CD4-positive, alpha-beta T cell (primary cell): ENCODE measurements around the gene CACNA1E. TPM values are rescaled to one million over a fixed set of nuclear protein-coding genes. Genes with fewer than 3 reads are reported as not detected.

Experiments used
- ATAC-seq: fragments of 200-7000 bp; cut with Tn5 transposase; one replicate; pipeline ENCODE4 v1.10.0; 2022; ENCODE audit warnings: mild to moderate bottlenecking; ENCODE audit not compliant: poor library complexity
- CTCF ChIA-PET: fragments of 350-600 bp; sonication (Branson Sonifier 250); formaldehyde crosslinking; loops from one replicate; lab custom pipeline; 2021; ENCODE audit warnings: antibody characterized with exemption, inconsistent platforms; lab: Charles Lee
- POLR2A ChIA-PET: fragments of 350-600 bp; sonication (Branson Sonifier 250); formaldehyde crosslinking; loops from one replicate; lab custom pipeline; 2021; ENCODE audit warnings: antibody characterized with exemption, inconsistent platforms; lab: Charles Lee
- DNase-seq, 14 experiments: peaks; one replicate each; pipeline ENCODE4 v3.0.0-alpha.2; 2013 to 2020; ENCODE audit warnings: mixed read lengths in 2 of 14
- H3K27ac ChIP-seq, 2 donors: one replicate each; pipeline versions ENCODE4 v1.5.1 to v1.7.0; 2013; ENCODE audit warnings: low read length in 2 of 2, low read depth in 1 of 2, mild to moderate bottlenecking in 1 of 2
- H3K27me3 ChIP-seq, 2 experiments: 1 replicate in 1 of 2; 2 replicates in 1 of 2; pipeline versions ENCODE4 v1.6.1 to v1.7.0; 2013; ENCODE audit warnings: low read length in 2 of 2, control low read depth in 1 of 2, mild to moderate bottlenecking in 1 of 2, moderate library complexity in 1 of 2; ENCODE audit not compliant: insufficient read depth in 2 of 2, control insufficient read depth in 1 of 2
- H3K36me3 ChIP-seq: one replicate; pipeline ENCODE4 v1.6.1; 2013; ENCODE audit warnings: low read length, control low read depth; ENCODE audit not compliant: insufficient read depth
- H3K4me1 ChIP-seq: one replicate; pipeline ENCODE4 v1.6.1; 2013; ENCODE audit warnings: low read length, control low read depth; ENCODE audit not compliant: insufficient read depth
- H3K4me3 ChIP-seq: one replicate; pipeline ENCODE4 v1.5.1; 2013; ENCODE audit warnings: mild to moderate bottlenecking, low read length, moderate library complexity
- H3K9me3 ChIP-seq, 2 experiments: 1 replicate in 1 of 2; 2 replicates in 1 of 2; pipeline versions ENCODE4 v1.6.1 to v1.7.0; 2013; ENCODE audit warnings: low read length in 2 of 2, mild to moderate bottlenecking in 2 of 2, control low read depth in 1 of 2, moderate library complexity in 1 of 2; ENCODE audit not compliant: control insufficient read depth in 1 of 2, insufficient read depth in 1 of 2
- H3K27ac Mint-ChIP-seq: one replicate; pipeline ENCODE4 v1.8.0; 2020; ENCODE audit warnings: mixed read lengths
- H3K27me3 Mint-ChIP-seq: one replicate; pipeline ENCODE4 v1.8.0; 2021; ENCODE audit warnings: mixed read lengths
- H3K36me3 Mint-ChIP-seq: one replicate; pipeline ENCODE4 v1.8.0; 2021; ENCODE audit warnings: low read depth, mixed read lengths
- H3K4me1 Mint-ChIP-seq: one replicate; pipeline ENCODE4 v1.8.0; 2021; ENCODE audit warnings: low read depth, mixed read lengths
- H3K4me3 Mint-ChIP-seq: one replicate; pipeline ENCODE4 v1.8.0; 2020; ENCODE audit warnings: mild to moderate bottlenecking, mixed read lengths
- H3K9me3 Mint-ChIP-seq: one replicate; pipeline ENCODE4 v1.8.0; 2020; ENCODE audit warnings: mixed read lengths
- intact Hi-C, 2 experiments: fragments of 100-400 bp; cut with DNase I in 1 of 2; cut with micrococcal nuclease in 1 of 2; formaldehyde crosslinking; loops; one replicate each; pipeline versions ENCODE4 v1.15.1 to v1.9.0; 2023 to 2025; cut with DNase I, micrococcal nuclease
- total RNA-seq, 174 experiments: library from RNA in 2 of 174; stranded (reverse) in 2 of 174; gene quantifications; one replicate each; pipeline ENCODE4 v1.2.3 and lab custom pipeline; 2021 to 2026
- TF ChIP-seq, protein P1 (sequence below): fragments of 200-600 bp; IDR thresholded peaks from one replicate; pipeline ENCODE4 v1.8.0; 2022; ENCODE audit warnings: antibody characterized with exemption, mild to moderate bottlenecking

CACNA1E gene
- total RNA-seq, 2 experiments from 2014 or later = not detected

- no peaks in the 10 kb centered on the region for H3K9me3 ChIP-seq
- no peaks in the 10 kb centered on the region for H3K36me3 ChIP-seq
- H3K4me1 ChIP-seq = no peaks in the 10 kb centered on the region
- CTCF ChIA-PET = no interaction called here
- POLR2A ChIA-PET = no interaction called here
- H3K4me3 ChIP-seq = no peak overlapping the region
- H3K4me3 Mint-ChIP-seq = no peak overlapping the region
- no peak for ATAC-seq
- peaks cover 0 to 6% of the 10 kb centered on the region in 2 experiments for H3K27me3 ChIP-seq
- TF ChIP-seq, protein P1, sequence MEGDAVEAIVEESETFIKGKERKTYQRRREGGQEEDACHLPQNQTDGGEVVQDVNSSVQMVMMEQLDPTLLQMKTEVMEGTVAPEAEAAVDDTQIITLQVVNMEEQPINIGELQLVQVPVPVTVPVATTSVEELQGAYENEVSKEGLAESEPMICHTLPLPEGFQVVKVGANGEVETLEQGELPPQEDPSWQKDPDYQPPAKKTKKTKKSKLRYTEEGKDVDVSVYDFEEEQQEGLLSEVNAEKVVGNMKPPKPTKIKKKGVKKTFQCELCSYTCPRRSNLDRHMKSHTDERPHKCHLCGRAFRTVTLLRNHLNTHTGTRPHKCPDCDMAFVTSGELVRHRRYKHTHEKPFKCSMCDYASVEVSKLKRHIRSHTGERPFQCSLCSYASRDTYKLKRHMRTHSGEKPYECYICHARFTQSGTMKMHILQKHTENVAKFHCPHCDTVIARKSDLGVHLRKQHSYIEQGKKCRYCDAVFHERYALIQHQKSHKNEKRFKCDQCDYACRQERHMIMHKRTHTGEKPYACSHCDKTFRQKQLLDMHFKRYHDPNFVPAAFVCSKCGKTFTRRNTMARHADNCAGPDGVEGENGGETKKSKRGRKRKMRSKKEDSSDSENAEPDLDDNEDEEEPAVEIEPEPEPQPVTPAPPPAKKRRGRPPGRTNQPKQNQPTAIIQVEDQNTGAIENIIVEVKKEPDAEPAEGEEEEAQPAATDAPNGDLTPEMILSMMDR = no peak
- H3K27me3 Mint-ChIP-seq = peaks cover 49% of the 10 kb centered on the region
- H3K36me3 Mint-ChIP-seq = no peaks in the 10 kb centered on the region
- no peaks in the 10 kb centered on the region for H3K9me3 Mint-ChIP-seq
- intact Hi-C loops = no loop called here
- H3K4me1 Mint-ChIP-seq = no peaks in the 10 kb centered on the region
- no peak overlapping the region for H3K27ac ChIP-seq
- H3K27ac Mint-ChIP-seq = no peak overlapping the region
- no peak for DNase-seq
Observed at GRCh38 chr1:181475580-181475979, 7.7 kb upstream of the CACNA1E start.

DNA sequence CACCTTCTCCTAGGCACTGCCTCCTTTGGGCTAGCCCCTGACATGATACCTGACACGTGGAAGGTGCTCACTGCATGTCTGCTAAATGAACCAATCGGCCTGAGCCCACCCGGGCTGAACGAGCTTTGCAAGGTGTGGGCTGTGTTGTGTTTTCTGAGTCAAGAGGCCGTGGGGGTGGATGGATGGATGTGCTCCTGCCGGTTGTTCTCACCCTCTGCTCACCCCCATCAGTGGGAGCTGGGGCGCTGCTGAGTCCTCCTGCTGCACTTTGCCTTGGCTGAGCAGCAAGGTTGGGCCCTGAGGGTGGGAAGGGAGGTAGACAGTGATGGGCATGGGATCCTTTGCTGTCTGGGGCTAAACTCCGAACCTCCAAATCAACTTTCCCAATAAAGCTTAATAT lies 6.7 kb upstream of the CACNA1E start:
- CTCF ChIA-PET = no interaction called here
- H3K4me3 Mint-ChIP-seq = no peak overlapping the region
- no peaks in the 10 kb centered on the region for H3K9me3 ChIP-seq

DNA sequence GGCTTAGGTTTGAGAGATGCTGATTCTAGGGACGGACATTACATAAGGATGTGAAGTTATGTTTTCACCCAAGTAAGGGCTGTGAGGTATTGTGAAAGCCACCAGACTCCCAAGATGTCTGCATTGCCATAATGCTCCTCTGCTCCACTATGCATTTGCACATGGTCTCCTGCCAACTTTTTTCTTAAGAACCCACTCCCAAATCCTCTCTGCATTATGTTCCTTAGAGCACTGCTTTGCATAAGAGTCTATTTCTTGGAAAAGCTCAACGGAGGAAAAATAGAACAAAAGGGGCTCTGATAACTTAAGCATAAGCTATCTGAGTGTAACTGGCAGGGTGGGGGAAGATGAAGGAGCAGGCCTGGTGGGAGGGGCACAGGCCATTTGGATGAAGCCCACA lies 5.0 kb upstream of the CACNA1E start:
- Mint-ChIP-seq H3K4me1 (no peaks in the 10 kb centered on the region), H3K9me3 (no peaks in the 10 kb centered on the region), H3K27me3 (peaks cover 52% of the 10 kb centered on the region), H3K4me3 (no peak overlapping the region), H3K36me3 (no peaks in the 10 kb centered on the region), H3K27ac (no peak overlapping the region)
- ChIA-PET CTCF (interaction anchor here (0.7 to 2.4 kb wide), 3 partner anchors 577 to 603 kb away, joined by 3 to 13 read pairs (median 5); no protein-coding TSS in a partner anchor), POLR2A (no interaction called here)
- TF ChIP-seq, protein P1 = no peak
- no peak overlapping the region for H3K4me3 ChIP-seq
- H3K27ac ChIP-seq = no peak overlapping the region
- ATAC-seq (no peak), DNase-seq (no peak)
- intact Hi-C loops = loop anchor here (2.0 kb wide), 2 partner anchors 604 to 918 kb away; no protein-coding TSS in a partner anchor
- peaks cover 2% of the 10 kb centered on the region for H3K4me1 ChIP-seq
- peaks cover 19 to 33% of the 10 kb centered on the region in 2 experiments for H3K27me3 ChIP-seq
- H3K36me3 ChIP-seq = no peaks in the 10 kb centered on the region
- H3K9me3 ChIP-seq = peaks cover 0 to 6% of the 10 kb centered on the region in 2 experiments

More for the DNA sequence above, 6.7 kb upstream of the CACNA1E start:
- no peaks in the 10 kb centered on the region for H3K9me3 Mint-ChIP-seq
- intact Hi-C loops = no loop called here
- Histone ChIP-seq H3K4me1 (no peaks in the 10 kb centered on the region), H3K4me3 (no peak overlapping the region), H3K36me3 (no peaks in the 10 kb centered on the region), H3K27me3 (peaks cover 8 to 16% of the 10 kb centered on the region in 2 experiments), H3K27ac (no peak overlapping the region)
- POLR2A ChIA-PET = no interaction called here
- DNase-seq (no peak), ATAC-seq (no peak)
- H3K27ac Mint-ChIP-seq = no peak overlapping the region
- peaks cover 50% of the 10 kb centered on the region for H3K27me3 Mint-ChIP-seq
- H3K4me1 Mint-ChIP-seq = no peaks in the 10 kb centered on the region
- H3K36me3 Mint-ChIP-seq = no peaks in the 10 kb centered on the region
- TF ChIP-seq, protein P1 = no peak
